NCI-H748 (cell line): Measurements from ENCODE around the gene CES5A.
"Not testable (repeated sequence)": the region's sequence is repeated elsewhere in the genome, so short reads cannot be mapped to it uniquely, and the experiment has no call there.

Source experiments
- DNase-seq: peaks from one replicate; lab custom pipeline; 2025; ENCODE audit not compliant: unreplicated experiment; lab: John Stamatoyannopoulos, UW

Gene CES5A

GRCh38 chr16:55876854-55877253 lies 1.7 kb upstream of the CES5A start:
- no peak for DNase-seq

GRCh38 chr16:55873122-55873521 lies 2.1 kb downstream of the CES5A start:
- no peak for DNase-seq

- DNase-seq = no peak
Observed at GRCh38 chr16:55872130-55872529, 3.0 kb downstream of the CES5A start.

- no peak for DNase-seq
Observed at GRCh38 chr16:55871411-55872038, 3.6 kb downstream of the CES5A start.

GRCh38 chr16:55868980-55869379 lies 6.2 kb downstream of the CES5A start:
- DNase-seq = no peak

DNA sequence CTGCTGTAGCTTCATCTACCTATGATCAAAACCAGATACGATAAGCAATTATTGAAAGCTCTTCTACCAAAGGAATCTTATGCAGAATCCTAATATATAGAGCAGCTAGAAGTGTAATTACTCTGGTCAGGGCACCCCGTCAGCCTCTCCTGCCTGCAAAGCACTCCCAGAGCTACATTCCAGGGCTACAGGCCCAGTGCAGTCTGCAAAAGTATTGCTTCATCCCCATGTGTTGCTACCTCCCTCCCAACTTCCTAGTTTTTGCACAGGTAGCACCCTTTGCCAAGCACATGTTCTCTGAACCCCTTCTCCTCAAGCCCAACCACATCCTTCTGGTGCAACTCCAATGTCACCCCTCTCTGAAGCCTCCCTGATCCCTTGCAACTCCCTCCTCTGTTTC lies 7.0 kb downstream of the CES5A start:
- DNase-seq = no peak

DNA sequence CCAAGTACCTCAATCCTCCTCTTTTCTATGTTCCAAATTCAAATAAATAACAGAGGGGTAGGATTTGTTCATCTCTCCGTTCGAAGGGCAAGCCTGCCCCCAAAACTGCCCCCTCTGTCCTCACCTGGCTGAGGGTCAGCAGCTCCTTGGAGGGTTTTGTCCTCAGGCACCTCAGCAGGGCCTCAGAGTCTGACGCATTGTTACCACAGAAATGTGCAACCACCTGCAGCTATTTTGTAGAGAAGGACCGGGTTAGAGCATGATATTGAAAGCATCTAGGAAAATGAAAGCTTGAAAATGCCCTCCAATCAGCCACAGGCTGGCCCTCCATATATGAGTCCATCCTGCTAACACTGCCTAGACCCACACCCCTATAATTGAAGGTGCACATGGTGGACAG lies 13.9 kb downstream of the CES5A start:
- no peak for DNase-seq

DNA sequence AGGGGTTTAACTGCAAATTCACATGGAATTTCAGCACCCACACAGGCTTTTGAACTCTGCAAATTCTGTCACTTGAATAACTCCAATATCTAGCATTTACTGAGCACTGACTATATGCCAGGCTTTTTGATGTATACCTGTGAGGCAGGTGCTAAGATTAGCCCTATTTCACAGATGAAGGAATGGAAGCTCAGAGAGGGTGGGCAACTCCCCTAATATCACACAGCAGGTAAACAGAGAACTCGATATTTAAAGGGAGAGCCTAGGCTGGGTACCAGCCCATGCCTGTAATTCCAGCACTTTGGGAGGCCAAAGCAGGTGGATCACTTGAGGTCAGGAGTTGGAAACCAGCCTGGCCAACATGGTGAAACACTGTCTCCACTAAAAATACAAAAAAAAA lies 17.5 kb downstream of the CES5A start:
- not testable (repeated sequence) for DNase-seq

DNA sequence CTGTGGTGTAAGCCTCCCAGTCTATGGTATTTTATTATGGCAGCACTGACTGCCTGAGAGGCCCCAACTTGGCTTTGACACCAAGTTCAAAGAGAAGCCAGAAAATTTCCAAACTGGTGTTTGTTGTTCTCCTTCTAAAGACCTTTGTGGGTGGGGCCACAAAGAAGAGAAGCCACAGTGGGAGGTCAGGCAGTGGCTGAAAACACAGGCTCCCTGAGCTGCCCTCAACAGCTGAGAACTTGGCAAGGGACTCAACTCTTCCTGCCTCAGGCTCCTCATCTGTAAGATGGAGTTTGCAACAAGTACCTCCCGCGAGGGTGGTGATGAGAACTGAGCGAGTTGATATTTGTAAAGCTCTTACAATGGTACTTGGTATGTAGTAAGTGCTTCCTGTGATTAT lies 18.2 kb downstream of the CES5A start:
- no peak for DNase-seq

GRCh38 chr16:55853114-55853513 lies 22.1 kb downstream of the CES5A start:
- no peak for DNase-seq

DNA sequence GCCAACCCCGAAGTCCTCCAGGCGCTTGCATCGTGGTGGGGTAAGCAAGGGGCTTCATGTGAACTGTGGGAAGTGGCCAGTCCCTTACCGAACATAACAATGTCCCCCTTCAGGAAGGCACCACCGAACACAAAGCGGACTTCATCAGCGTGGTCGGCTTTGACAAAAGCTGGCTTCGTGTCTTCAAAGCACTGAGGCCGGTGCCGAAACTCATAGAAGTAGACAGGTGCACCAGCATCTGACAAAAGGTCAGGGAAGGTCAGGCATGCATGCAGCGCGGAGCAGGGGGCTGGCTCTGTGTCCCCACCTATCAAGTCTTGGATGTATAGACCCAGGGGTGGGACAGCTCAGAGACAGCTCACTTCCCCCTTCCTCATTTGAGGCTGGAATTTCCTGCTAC lies 25.6 kb downstream of the CES5A start:
- no peak for DNase-seq

DNA sequence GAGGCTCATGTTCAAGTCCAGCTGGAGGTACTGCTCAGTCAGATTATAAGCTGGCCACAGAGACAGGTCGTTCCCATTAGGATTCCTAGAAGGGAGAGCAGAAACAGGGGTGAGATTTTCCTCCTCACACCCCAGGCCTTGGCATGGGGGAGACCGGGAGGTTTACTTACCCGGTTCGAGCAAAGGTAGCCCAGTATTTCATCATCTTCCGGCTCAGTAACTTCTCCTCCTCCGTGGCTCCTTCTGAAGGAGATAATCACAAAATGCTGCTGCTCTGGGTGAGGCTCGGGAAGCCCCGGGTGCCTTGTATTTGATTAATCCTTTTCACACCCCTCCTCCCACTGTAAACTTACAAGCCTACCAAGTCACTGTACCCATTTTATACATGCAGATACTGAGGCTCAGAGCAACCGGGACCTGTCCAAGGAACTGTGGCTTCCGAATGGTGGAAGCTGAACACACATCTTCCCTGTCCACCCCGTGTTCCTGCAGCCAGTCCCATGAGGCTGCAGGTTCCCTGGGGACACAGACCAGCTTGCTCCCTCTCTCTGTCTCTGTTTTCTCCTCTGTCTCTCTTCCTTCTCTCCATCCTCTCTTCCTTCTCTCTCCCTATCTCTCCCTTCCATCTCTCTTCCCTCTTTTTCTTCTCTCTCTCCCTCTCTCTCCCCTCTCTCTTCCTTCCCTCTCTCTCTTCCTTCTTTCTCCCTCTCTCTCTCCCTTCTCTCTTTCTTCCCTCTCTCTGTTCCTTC lies 28.4 kb downstream of the CES5A start:
- no peak for DNase-seq

DNA sequence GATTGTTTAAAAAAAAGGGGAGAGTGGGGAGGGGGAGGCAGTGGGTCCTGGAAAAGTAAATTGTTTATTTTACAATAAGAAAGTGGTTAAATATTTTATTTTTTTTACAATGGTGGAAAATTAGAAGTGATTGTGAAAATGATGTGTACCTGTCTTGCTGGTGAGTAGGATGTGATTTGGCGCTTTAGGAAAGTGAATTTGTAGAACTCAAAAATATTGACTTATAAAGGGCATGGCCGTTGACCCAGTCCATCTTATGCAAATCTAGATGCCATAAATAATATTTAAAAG lies 32.1 kb downstream of the CES5A start:
- no peak for DNase-seq

DNA sequence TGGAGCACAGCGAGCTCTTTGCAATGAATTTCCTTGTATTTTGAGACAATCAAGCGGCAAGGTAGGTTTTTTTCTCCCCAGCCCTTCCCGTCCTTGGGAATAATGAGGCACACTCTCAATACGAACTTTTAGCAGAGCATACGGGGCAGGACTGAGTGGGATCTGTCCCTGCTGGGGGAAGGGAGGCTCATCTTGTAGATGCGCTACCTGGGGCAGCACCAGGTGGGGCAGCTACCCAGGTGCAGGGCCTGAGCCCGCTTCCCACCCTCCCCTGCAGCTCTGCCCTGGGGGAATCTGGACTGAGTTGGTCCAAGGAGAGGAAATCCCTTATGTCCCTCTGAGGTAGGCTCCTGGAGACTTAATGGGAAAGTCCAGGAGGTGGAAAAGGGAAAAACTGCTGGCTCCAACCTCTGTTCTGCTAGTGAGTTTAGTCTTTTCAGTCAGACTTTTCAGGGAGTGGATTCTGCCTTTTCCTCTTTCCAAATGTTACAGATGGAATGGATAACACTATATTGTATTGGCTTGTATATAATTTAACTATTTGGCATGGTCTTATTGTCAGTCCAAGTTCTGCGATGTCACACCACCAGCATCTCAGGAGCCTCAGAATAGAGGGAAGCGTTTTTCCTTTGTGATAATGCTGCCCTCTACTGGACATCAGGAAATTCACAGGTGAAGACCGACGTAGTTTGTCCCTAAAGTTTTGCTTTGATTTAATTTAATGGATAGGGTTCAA lies 32.6 kb downstream of the CES5A start:
- DNase-seq = peak; percentile 35

GRCh38 chr16:55839115-55839514 lies 36.1 kb downstream of the CES5A start:
- DNase-seq = no peak

DNA sequence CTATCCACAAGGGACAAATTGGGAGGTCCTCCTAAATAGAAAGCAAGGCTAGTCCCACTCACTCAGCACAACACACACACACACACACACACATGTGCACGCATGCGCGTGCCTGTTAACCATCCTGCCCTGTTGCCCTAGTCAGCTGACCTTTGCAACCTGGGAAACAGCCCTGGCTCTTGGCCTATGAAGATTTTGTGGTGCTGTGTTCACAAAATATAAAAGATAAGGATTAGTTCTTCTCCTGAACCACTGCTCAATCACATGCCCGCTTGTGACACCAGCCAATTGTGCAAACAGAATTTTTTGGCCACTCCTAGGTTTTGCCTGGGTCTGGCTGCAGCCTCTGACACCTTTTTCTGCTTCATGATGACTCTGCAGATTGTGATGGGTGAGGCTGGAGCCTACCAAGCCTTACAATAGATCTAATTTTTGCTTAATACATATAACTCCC lies 39.0 kb downstream of the CES5A start:
- no peak for DNase-seq

GRCh38 chr16:55835581-55835980 lies 39.6 kb downstream of the CES5A start:
- DNase-seq = no peak

DNA sequence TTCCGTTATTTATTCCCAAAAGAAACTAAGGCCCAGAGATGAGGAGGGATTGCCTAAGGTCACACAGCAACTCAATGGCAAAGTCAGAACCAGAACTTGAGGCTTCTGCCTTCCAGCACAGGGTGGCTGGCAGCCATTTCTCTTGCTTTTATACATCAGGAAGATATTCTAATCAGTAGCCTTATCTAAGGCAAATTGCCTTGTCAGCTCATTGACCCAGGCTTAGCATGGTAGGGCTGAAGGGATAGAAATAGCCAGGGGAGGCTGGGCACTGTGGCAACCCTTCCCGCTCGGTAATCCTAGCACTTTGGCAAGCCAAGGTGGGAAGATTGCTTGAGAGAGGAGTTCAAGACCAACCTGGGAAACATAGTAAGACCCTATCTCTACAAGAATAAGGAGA lies 40.0 kb downstream of the CES5A start:
- not testable (repeated sequence) for DNase-seq

GRCh38 chr16:55834049-55834448 lies 41.1 kb downstream of the CES5A start:
- DNase-seq = no peak

DNA sequence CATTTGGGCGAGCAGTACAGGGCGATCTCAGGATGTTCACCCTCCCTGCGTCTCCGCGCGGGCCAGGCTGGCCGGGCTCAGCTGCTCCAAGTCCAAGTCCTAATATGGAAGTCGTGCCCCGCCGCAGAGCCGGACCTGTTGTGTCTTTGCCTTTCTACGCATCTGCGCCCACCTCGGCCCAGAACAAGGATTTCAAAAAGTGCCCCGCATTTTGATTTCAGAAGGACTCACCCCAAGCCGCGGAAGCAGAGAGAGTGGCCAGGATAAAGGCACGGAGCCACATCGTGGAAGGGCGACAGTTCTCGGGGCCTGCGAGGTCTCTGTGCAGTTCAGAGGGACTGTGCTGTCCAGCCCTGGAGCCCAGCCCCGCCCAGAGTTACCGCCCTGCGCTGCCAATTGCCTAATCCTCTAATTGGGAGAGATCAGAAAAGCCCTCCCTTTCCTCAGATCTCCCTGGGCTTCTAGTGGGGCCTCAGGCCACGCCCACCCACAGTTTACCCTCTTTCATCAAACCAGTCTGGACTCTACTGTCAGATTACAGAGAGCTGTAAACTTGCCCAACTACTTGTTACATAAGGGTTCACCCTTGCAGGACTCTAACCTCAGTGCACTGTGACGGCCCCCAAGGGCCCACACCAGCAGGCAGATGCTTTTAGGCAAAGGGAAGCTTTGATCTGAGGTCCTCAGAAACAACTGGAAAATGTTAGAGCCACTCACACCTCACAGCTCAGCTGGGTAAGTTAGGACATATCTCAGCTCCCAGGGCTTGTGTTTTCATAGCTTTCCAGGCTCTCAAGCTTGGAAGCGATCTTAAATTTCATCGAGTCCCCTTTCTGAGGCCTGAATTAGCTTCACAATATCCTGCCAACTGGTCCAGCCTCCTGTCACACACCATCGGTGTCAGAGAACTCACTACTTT lies 42.1 kb downstream of the CES5A start, which contains the start of gene CES1:
TSS of gene CES1 (minus strand) at position 324 of the 919 bp plus-strand sequence. CDS start at position 283, 41 bp downstream.
- DNase-seq = no peak

GRCh38 chr16:55832425-55832772 lies 42.8 kb downstream of the CES5A start:
- no peak for DNase-seq
